Spleen (tissue), 11 donors: ENCODE results near the gene COL5A1. TPM values are rescaled to one million over a fixed set of nuclear protein-coding genes. Genes with fewer than 3 reads are reported as not detected.

ENCODE experiments used
- DNase-seq: peaks from one replicate; pipeline ENCODE4 v3.0.0-alpha.2; 2020
- H3K27ac ChIP-seq, 8 donors: fragments of 200-600 bp; sonication (generic) in 7 of 8; 1 replicate in 4 of 8; 2 replicates in 4 of 8; pipeline versions ENCODE4 v1.5.0 to v1.8.0; 2016 to 2021; ENCODE audit warnings: inconsistent platforms in 4 of 8, mild to moderate bottlenecking in 4 of 8, moderate library complexity in 1 of 8
- H3K27me3 ChIP-seq, 7 donors: fragments of 200-600 bp; sonication (generic) in 6 of 7; replicated peaks in 1 of 7; 1 replicate in 4 of 7; 2 replicates in 3 of 7; pipeline versions ENCODE4 v1.5.0 to v1.8.0; 2016 to 2021; ENCODE audit warnings: inconsistent platforms in 3 of 7, mild to moderate bottlenecking in 1 of 7
- H3K36me3 ChIP-seq, 6 donors: fragments of 200-600 bp; sonication (generic) in 5 of 6; 1 replicate in 4 of 6; 2 replicates in 2 of 6; pipeline versions ENCODE4 v1.5.0 to v1.8.0; 2016 to 2021; ENCODE audit warnings: inconsistent platforms in 2 of 6
- H3K4me1 ChIP-seq, 6 donors: fragments of 200-600 bp; sonication (generic) in 5 of 6; 1 replicate in 3 of 6; 2 replicates in 3 of 6; pipeline versions ENCODE4 v1.5.0 to v1.8.0; 2016 to 2021; ENCODE audit warnings: inconsistent platforms in 3 of 6
- H3K4me3 ChIP-seq, 8 donors: fragments of 200-600 bp; sonication (generic) in 7 of 8; 1 replicate in 4 of 8; 2 replicates in 4 of 8; pipeline versions ENCODE4 v1.5.0 to v1.8.0; 2016 to 2021; ENCODE audit warnings: inconsistent platforms in 4 of 8, mild to moderate bottlenecking in 4 of 8, moderate library complexity in 2 of 8
- H3K9me3 ChIP-seq, 8 donors: fragments of 200-600 bp; sonication (generic) in 7 of 8; 1 replicate in 4 of 8; 2 replicates in 4 of 8; pipeline versions ENCODE4 v1.5.0 to v1.8.0; 2016 to 2021; ENCODE audit warnings: inconsistent platforms in 4 of 8
- POLR2A ChIP-seq, 3 donors: fragments of 450-650 bp; IDR thresholded peaks; one replicate each; pipeline ENCODE4 v1.5.1; 2017; ENCODE audit warnings: antibody characterized with exemption in 3 of 3, mild to moderate bottlenecking in 1 of 3
- POLR2AphosphoS5 ChIP-seq, 3 donors: sonication (generic); formaldehyde crosslinking; IDR thresholded peaks; one replicate each; pipeline ENCODE4 v1.5.1; 2017; ENCODE audit warnings: antibody characterized with exemption in 3 of 3
- WGBS, 5 donors: extraction: QIAGEN DNeasy Blood & Tissue Kit in 3 of 5; methylation state at CpG; one replicate each; pipeline versions ENCODE4 v1.1.5 to v1.1.7; 2013 to 2018; 5-methylcytosine and 5-hydroxymethylcytosine counted together
- intact Hi-C: fragments of 100-400 bp; cut with DNase I; formaldehyde crosslinking; loops from one replicate; pipeline ENCODE4 v1.15.0; 2023; ENCODE audit warnings: low total_unique reads
- polyA plus RNA-seq, 3 donors: library from polyadenylated mRNA; stranded (reverse); fragments of 200-250 nt; gene quantifications; one replicate each; pipeline ENCODE4 v1.2.1, GENCODE V29; 2013
- total RNA-seq, 7 donors: library from RNA; depleted of rRNA in 3 of 7; stranded (reverse); fragments of >200 nt in 3 of 7; fragmentation: NEBNext Ultra II Directional in 4 of 7; extraction: Animal tissue kit (Norgen Biotek cat#: 25700) in 4 of 7; gene quantifications; one replicate each; pipeline versions ENCODE4 v1.1.0 to v1.2.1, GENCODE V29; 2016 to 2021
- TF ChIP-seq, protein P1 (sequence below), 11 experiments: fragments of 200-600 bp in 7 of 11; fragments of 450-650 bp in 4 of 11; sonication (generic) in 4 of 11; IDR thresholded peaks in 8 of 11; conservative IDR thresholded peaks in 3 of 11; 1 replicate in 7 of 11; 2 replicates in 4 of 11; pipeline versions ENCODE4 v1.4.0 to v1.8.0; 2016 to 2021; ENCODE audit warnings: antibody characterized with exemption in 11 of 11, inconsistent platforms in 4 of 11, mild to moderate bottlenecking in 1 of 11
- donor health status: healthy with polysubstance abuse.
- donor health status: DM: no; HTN: no; CAD: no; lungs with moderate emphysema.
- donor health status: DM: no; HTN: no; CAD: no.
- donor health status: Bipolar disorder and iron deficiency.
- donor health status: healthy.
- donor health status: DM: no; HTN: no; CAD: no.
- donor health status: DM: yes; HTN: yes; CAD: no.

The COL5A1 gene
- total and polyA plus RNA-seq, 10 donors: 2.6 to 50.6 (median 23.7) TPM

DNA sequence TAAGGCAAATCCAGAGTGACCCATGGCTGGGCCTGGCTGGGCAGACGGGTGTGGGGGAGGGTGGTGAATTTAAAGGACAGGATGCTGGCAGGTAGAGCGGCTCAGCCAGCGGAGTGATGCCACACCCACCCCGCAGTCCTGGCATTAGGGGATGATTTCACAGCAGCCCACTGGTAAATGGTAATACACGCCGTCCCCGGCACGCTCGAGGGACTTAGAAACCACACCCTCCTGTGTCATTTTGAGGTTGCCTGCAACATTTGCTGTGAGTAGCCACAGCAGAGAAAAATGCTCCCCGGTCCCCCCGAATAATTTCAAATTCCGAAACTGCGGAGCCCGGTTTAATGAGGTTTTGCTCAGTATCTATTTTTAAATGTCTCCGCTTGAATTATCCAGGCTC, 167.7 kb downstream of the COL5A1 start:
- intact Hi-C loops: no loop called here
- TF ChIP-seq POLR2AphosphoS5 (IDR thresholded peaks at IDR 0.05) (no peak), POLR2A (IDR thresholded peaks at IDR 0.05) (no peak)
- TF ChIP-seq, protein P1, sequence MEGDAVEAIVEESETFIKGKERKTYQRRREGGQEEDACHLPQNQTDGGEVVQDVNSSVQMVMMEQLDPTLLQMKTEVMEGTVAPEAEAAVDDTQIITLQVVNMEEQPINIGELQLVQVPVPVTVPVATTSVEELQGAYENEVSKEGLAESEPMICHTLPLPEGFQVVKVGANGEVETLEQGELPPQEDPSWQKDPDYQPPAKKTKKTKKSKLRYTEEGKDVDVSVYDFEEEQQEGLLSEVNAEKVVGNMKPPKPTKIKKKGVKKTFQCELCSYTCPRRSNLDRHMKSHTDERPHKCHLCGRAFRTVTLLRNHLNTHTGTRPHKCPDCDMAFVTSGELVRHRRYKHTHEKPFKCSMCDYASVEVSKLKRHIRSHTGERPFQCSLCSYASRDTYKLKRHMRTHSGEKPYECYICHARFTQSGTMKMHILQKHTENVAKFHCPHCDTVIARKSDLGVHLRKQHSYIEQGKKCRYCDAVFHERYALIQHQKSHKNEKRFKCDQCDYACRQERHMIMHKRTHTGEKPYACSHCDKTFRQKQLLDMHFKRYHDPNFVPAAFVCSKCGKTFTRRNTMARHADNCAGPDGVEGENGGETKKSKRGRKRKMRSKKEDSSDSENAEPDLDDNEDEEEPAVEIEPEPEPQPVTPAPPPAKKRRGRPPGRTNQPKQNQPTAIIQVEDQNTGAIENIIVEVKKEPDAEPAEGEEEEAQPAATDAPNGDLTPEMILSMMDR (IDR thresholded peaks at IDR 0.05 in 8 of 11, conservative IDR thresholded peaks at IDR 0.05 in 3 of 11): no peak
- Histone ChIP-seq H3K27me3 (no peaks in the 10 kb centered on the region), H3K4me3 (no peak overlapping the region), H3K4me1 (no peaks in the 10 kb centered on the region), H3K36me3 (peaks cover 0 to 22% (median 0%) of the 10 kb centered on the region in 6 donors), H3K27ac (no peak overlapping the region), H3K9me3 (no peaks in the 10 kb centered on the region)
- WGBS, 5 donors: 92 to 95% (median 94%) methylated on average over 15 of the region's 15 CpGs
- DNase-seq: no peak

DNA sequence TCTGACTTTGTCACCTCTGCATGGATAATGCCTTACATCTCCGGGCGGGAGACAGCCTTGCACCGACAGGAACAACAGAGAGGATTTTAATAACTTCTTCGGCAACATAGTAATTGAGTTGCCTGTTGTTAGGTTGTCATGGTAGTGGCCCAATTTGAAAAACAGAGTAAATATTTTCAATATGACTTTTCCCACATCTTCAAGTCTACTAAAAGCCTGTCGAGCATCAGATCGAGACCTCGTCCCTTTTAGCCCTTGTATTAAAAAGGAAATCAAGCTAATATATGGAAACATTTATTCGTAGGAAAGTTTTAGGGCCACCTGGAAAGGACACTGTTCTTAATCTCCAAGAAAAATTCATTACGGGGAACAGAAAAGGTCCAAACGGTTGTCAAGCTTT, 168.2 kb downstream of the COL5A1 start:
- H3K27ac ChIP-seq: no peak overlapping the region
- WGBS, 5 donors: 79 to 93% (median 90%) methylated on average over 10 of the region's 10 CpGs
- H3K4me1 ChIP-seq: no peaks in the 10 kb centered on the region
- DNase-seq: no peak
- no peak overlapping the region for H3K4me3 ChIP-seq
- peaks cover 0 to 24% (median 0%) of the 10 kb centered on the region in 6 donors for H3K36me3 ChIP-seq
- H3K9me3 ChIP-seq: no peaks in the 10 kb centered on the region
- H3K27me3 ChIP-seq: no peaks in the 10 kb centered on the region
- intact Hi-C loops: no loop called here
- TF ChIP-seq POLR2AphosphoS5 (IDR thresholded peaks at IDR 0.05) (no peak), POLR2A (IDR thresholded peaks at IDR 0.05) (no peak)

- DNase-seq: no peak
- intact Hi-C loops: no loop called here
- Histone ChIP-seq H3K4me1 (no peaks in the 10 kb centered on the region), H3K36me3 (peaks cover 0 to 33% (median 0%) of the 10 kb centered on the region in 6 donors), H3K9me3 (no peaks in the 10 kb centered on the region), H3K4me3 (no peak overlapping the region), H3K27ac (no peak overlapping the region), H3K27me3 (no peaks in the 10 kb centered on the region)
- TF ChIP-seq POLR2A (IDR thresholded peaks at IDR 0.05) (no peak), POLR2AphosphoS5 (IDR thresholded peaks at IDR 0.05) (no peak)
- TF ChIP-seq, protein P1 (IDR thresholded peaks at IDR 0.05 in 8 of 11, conservative IDR thresholded peaks at IDR 0.05 in 3 of 11): no peak
- WGBS, 5 donors: 84 to 92% (median 90%) methylated on average over 22 of the region's 22 CpGs
Measured at GRCh38 chr9:134811079-134811672, 169.6 kb downstream of the COL5A1 start.

- no peak overlapping the region for H3K27ac ChIP-seq
- WGBS, 5 donors: 76 to 92% (median 88%) methylated on average over 14 of the region's 14 CpGs
- H3K4me1 ChIP-seq: no peaks in the 10 kb centered on the region
- H3K27me3 ChIP-seq: no peaks in the 10 kb centered on the region
- H3K9me3 ChIP-seq: no peaks in the 10 kb centered on the region
- intact Hi-C loops: no loop called here
- peaks cover 0 to 39% (median 0%) of the 10 kb centered on the region in 6 donors for H3K36me3 ChIP-seq
- H3K4me3 ChIP-seq: no peak overlapping the region
- no peak for DNase-seq
- TF ChIP-seq POLR2AphosphoS5 (IDR thresholded peaks at IDR 0.05) (no peak), POLR2A (IDR thresholded peaks at IDR 0.05) (no peak)
- TF ChIP-seq, protein P1 (IDR thresholded peaks at IDR 0.05 in 8 of 11, conservative IDR thresholded peaks at IDR 0.05 in 3 of 11): no peak
Measured at GRCh38 chr9:134811673-134812342, 170.2 kb downstream of the COL5A1 start.
